PC-3 (cell line): ENCODE results near the gene TBC1D5.

Experiments
- EZH2 ChIP-seq: fragments of 300-600 bp; sonication (generic); IDR thresholded peaks from one replicate; pipeline ENCODE4 v1.6.1; 2017; ENCODE audit warnings: antibody characterized with exemption, mild to moderate bottlenecking, low read length; ENCODE audit not compliant: unreplicated experiment
- EZH2phosphoT487 ChIP-seq: fragments of 300-600 bp; sonication (generic); IDR thresholded peaks from 2 replicates; pipeline ENCODE4 v1.6.1; 2018; ENCODE audit warnings: mild to moderate bottlenecking, antibody characterized with exemption, low read length, borderline replicate concordance
- TF ChIP-seq, protein P1 (sequence below): fragments of 300-600 bp; sonication (generic); conservative IDR thresholded peaks from 2 replicates; pipeline ENCODE4 v1.5.1; 2017; ENCODE audit warnings: antibody characterized with exemption, low read depth, mild to moderate bottlenecking, low read length

DNA sequence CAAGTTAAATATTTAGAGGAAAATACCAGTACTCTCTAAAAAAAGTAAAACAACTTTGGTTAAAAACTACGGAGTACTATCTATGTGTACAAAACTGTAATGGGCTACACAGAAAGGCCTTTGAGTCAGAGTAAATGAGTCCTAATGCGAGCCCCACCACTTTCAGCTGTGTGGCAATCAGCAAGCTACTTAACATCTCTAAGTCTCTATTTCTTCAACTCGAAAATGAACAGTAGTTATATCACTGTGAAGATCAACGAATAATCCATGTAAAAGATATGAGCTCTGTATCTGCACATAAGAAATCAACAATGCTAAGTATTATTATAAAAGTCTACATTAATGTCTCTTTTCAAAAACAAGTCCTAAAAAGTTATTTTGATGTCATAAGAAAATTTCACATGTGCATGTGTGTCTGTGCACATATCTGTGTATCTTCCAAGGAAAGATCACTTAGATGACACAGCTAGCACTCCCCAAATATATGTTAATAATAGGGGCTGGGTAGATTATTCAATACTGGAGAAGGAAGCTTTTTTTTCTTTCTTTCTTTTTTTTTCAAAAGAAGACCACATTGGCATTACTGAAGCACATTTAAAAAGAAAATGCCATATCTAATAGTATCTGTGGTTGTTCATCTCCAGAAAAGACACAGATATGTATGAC is 58.8 kb downstream of the TBC1D5 start:
- TF ChIP-seq, protein P1, sequence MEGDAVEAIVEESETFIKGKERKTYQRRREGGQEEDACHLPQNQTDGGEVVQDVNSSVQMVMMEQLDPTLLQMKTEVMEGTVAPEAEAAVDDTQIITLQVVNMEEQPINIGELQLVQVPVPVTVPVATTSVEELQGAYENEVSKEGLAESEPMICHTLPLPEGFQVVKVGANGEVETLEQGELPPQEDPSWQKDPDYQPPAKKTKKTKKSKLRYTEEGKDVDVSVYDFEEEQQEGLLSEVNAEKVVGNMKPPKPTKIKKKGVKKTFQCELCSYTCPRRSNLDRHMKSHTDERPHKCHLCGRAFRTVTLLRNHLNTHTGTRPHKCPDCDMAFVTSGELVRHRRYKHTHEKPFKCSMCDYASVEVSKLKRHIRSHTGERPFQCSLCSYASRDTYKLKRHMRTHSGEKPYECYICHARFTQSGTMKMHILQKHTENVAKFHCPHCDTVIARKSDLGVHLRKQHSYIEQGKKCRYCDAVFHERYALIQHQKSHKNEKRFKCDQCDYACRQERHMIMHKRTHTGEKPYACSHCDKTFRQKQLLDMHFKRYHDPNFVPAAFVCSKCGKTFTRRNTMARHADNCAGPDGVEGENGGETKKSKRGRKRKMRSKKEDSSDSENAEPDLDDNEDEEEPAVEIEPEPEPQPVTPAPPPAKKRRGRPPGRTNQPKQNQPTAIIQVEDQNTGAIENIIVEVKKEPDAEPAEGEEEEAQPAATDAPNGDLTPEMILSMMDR, result no peak
- TF ChIP-seq EZH2 (no peak), EZH2phosphoT487 (no peak)
